Coronary artery (tissue), 2 donors: ENCODE results near the gene VIT.

Experiments used
- DNase-seq: peaks from one replicate; pipeline ENCODE4 v3.0.0-alpha.2; 2017; ENCODE audit warnings: low spot score
- H3K27ac ChIP-seq, 2 donors: fragments of 200-600 bp; sonication (generic); one replicate each; pipeline ENCODE4 v1.5.1; 2016 to 2019
- H3K4me3 ChIP-seq: fragments of 200-600 bp; sonication (generic); 2 replicates; pipeline ENCODE4 v1.5.1; 2016; ENCODE audit warnings: mild to moderate bottlenecking, moderate library complexity
- TF ChIP-seq, protein P1 (sequence below): fragments of 200-600 bp; sonication (generic); IDR thresholded peaks from one replicate; pipeline ENCODE4 v1.5.1; 2019; ENCODE audit warnings: antibody characterized with exemption

Gene VIT

DNA sequence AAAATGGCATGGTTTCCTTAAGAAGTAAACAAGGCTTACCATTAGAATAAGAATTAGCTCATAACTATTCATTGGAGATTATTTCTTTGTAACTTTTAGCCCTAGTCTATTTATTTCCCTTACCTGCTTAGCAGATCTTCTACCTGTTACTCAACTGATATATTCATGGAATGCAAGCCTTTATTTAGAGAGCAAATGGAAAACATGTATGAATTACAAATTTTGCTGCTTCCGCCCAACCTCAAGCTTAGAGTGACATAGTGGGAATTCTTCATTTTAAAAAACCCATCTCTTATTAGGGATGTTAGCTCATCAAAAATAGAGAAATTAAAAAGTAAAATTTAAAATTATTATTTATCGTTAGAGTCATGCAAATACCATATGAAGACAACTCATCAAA, 158.9 kb downstream of the VIT start:
- H3K27ac ChIP-seq = no peak overlapping the region
- no peak overlapping the region for H3K4me3 ChIP-seq
- TF ChIP-seq, protein P1, sequence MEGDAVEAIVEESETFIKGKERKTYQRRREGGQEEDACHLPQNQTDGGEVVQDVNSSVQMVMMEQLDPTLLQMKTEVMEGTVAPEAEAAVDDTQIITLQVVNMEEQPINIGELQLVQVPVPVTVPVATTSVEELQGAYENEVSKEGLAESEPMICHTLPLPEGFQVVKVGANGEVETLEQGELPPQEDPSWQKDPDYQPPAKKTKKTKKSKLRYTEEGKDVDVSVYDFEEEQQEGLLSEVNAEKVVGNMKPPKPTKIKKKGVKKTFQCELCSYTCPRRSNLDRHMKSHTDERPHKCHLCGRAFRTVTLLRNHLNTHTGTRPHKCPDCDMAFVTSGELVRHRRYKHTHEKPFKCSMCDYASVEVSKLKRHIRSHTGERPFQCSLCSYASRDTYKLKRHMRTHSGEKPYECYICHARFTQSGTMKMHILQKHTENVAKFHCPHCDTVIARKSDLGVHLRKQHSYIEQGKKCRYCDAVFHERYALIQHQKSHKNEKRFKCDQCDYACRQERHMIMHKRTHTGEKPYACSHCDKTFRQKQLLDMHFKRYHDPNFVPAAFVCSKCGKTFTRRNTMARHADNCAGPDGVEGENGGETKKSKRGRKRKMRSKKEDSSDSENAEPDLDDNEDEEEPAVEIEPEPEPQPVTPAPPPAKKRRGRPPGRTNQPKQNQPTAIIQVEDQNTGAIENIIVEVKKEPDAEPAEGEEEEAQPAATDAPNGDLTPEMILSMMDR = no peak
- no peak for DNase-seq

DNA sequence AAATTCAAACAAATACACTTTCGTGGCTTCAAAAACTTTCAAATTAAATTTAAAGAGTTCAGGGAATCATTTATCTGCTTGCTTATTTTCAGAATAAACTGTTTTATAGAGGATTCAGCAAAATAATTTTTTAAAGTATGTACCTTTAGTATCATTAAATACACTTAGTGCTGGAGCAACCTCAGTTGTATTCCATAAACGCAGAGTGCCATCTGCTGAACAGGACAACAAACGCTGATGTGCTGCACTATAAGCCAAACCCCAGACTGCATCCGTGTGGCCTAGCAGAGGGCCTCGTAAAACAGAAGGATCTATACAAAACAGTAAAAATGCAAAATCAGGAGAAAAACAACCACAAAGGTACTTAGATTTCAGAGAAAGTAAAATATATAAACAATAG, 161.2 kb downstream of the VIT start:
- no peak for DNase-seq
- H3K4me3 ChIP-seq = no peak overlapping the region
- TF ChIP-seq, protein P1 = no peak
- no peak overlapping the region for H3K27ac ChIP-seq

DNA sequence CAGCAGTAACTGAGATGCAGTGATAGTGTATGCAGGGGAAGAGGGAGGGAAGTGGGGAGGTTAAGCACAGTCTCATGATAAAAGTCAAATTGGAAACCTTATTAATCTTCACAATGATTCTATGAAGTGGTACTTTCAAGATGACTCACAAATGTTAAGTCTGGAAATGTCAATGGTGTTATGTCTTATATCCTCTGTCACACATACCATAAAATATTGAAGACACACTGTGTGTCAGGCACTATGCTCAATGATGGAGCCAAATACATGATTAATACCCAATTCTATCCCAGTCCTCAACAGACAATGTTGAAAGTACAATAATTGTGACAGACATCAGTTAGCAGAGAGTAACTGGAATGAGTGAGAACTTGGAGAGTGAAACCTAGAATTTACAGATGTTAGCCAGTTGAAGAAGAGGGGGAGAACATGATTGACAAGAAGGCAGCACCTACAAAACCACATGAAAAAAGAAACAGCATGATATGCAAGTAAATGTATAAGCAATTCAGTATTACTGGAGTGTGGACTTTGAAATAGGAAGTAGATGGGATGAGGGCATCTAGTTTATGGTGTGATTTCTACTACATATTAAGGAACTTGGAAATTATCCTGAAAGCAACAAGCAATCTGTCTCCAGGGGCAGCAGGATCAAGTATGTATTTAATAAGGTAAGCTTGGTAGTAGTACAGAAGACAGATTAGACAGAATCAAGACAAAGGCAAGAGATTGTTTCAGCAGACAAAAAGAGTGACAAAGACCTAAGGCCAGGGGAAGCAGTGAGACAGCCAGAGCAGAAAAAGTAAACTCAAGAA, 162.3 kb downstream of the VIT start:
- Histone ChIP-seq H3K4me3 (no peak overlapping the region), H3K27ac (no peak overlapping the region)
- DNase-seq = no peak
- TF ChIP-seq, protein P1 = no peak

DNA sequence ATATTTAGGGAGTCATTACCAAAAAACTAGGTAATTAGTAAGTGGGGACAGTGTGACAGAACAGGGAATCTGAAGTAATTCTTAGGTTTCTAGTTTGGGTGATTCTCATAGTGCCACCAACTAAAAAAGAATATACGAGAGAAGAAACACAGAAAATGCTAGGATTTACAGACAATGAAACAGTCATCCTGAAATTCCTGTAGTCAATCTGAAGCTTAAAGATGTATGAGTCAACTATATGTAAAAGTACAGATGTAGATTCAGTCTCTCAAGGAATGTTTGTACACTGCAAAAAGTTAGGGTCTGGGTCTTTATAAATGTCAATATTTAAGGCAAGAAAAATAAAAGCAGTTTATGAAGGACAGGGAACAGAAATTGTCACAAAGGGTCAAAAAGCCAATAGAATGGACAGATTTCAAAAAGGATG, 162.9 kb downstream of the VIT start:
- DNase-seq = no peak
- TF ChIP-seq, protein P1 = no peak
- Histone ChIP-seq H3K4me3 (no peak overlapping the region), H3K27ac (no peak overlapping the region)

DNA sequence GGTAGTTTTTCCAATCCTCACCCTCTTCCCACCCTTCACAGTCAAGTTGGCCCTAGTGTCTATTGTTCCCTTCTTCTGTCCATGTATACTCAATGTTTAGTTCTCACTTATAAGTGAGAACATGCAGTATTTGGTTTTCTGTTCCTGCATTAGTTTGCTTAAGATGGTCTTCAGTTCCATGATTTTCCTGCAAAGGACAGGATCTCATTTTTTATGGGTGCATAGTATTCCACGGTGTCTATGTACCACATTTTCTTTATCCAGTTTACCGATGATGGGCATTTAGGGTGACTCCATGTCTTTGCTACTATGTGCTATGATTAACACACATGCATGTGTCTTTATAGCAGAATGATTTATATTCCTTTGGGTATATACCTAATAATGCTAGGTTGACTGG, 165.4 kb downstream of the VIT start:
- TF ChIP-seq, protein P1 = no peak
- H3K4me3 ChIP-seq = no peak overlapping the region
- DNase-seq = no peak
- H3K27ac ChIP-seq = no peak overlapping the region
